GM23338 (cell line): Measurements from ENCODE around the gene HOXB3.

Experiments
- EZH2 ChIP-seq: fragments of 200-600 bp; sonication (generic); IDR thresholded peaks from one replicate; pipeline ENCODE4 v1.8.0; 2017; ENCODE audit warnings: antibody characterized with exemption, mild to moderate bottlenecking, low read depth; ENCODE audit not compliant: unreplicated experiment
- EZH2phosphoT487 ChIP-seq: fragments of 200-600 bp; sonication (generic); IDR thresholded peaks from one replicate; pipeline ENCODE4 v1.8.1; 2018; ENCODE audit warnings: antibody characterized with exemption; ENCODE audit not compliant: unreplicated experiment
- POLR2AphosphoS5 ChIP-seq: IDR thresholded peaks from 2 replicates; pipeline ENCODE4 v1.6.1; 2016; ENCODE audit warnings: antibody characterized with exemption, low read depth
- TF ChIP-seq, protein P1 (sequence below): IDR thresholded peaks from one replicate; pipeline ENCODE4 v1.6.1; 2018; ENCODE audit warnings: antibody characterized with exemption; ENCODE audit not compliant: unreplicated experiment
- TF ChIP-seq, protein P2 (sequence below), 2 experiments: fragments of 200-600 bp in 1 of 2; sonication (generic) in 1 of 2; conservative IDR thresholded peaks; 2 replicates each; pipeline versions ENCODE4 v1.5.1 to v1.6.1; 2016 to 2017; ENCODE audit warnings: antibody characterized with exemption in 2 of 2, low read depth in 2 of 2, mild to moderate bottlenecking in 2 of 2, moderate library complexity in 1 of 2

DNA sequence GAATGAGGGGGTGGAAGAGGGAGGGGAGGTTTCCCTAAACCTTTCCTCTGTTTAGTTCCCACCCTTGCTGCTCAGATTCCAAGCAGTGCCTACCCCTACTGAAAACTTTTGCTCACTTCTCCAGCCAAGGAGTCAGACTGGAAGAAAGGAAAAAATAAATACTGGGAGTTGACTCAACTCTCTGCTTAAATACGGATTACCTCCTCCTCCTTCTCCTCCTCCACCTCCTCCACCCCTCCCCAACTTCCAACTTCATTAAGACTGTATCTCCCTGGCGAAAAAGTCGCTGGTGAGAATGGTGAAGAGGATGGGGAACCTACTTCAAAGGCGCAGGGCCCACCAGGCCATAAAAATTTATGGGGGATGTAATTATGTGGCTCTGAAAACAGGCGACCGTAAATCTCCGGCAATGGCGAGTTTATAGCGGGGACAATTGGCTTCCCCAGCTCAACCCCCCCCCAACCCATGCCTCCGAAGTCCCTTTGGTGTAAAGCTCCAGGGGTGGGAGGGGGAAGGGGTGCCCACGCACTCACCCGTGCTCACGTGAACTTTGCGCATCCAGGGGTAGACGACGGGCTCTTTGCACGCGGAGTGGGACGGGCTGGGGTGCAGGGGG is 12.6 kb downstream of the HOXB3 start:
- TF ChIP-seq, protein P1, sequence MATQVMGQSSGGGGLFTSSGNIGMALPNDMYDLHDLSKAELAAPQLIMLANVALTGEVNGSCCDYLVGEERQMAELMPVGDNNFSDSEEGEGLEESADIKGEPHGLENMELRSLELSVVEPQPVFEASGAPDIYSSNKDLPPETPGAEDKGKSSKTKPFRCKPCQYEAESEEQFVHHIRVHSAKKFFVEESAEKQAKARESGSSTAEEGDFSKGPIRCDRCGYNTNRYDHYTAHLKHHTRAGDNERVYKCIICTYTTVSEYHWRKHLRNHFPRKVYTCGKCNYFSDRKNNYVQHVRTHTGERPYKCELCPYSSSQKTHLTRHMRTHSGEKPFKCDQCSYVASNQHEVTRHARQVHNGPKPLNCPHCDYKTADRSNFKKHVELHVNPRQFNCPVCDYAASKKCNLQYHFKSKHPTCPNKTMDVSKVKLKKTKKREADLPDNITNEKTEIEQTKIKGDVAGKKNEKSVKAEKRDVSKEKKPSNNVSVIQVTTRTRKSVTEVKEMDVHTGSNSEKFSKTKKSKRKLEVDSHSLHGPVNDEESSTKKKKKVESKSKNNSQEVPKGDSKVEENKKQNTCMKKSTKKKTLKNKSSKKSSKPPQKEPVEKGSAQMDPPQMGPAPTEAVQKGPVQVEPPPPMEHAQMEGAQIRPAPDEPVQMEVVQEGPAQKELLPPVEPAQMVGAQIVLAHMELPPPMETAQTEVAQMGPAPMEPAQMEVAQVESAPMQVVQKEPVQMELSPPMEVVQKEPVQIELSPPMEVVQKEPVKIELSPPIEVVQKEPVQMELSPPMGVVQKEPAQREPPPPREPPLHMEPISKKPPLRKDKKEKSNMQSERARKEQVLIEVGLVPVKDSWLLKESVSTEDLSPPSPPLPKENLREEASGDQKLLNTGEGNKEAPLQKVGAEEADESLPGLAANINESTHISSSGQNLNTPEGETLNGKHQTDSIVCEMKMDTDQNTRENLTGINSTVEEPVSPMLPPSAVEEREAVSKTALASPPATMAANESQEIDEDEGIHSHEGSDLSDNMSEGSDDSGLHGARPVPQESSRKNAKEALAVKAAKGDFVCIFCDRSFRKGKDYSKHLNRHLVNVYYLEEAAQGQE = no peak
- TF ChIP-seq, protein P2, sequence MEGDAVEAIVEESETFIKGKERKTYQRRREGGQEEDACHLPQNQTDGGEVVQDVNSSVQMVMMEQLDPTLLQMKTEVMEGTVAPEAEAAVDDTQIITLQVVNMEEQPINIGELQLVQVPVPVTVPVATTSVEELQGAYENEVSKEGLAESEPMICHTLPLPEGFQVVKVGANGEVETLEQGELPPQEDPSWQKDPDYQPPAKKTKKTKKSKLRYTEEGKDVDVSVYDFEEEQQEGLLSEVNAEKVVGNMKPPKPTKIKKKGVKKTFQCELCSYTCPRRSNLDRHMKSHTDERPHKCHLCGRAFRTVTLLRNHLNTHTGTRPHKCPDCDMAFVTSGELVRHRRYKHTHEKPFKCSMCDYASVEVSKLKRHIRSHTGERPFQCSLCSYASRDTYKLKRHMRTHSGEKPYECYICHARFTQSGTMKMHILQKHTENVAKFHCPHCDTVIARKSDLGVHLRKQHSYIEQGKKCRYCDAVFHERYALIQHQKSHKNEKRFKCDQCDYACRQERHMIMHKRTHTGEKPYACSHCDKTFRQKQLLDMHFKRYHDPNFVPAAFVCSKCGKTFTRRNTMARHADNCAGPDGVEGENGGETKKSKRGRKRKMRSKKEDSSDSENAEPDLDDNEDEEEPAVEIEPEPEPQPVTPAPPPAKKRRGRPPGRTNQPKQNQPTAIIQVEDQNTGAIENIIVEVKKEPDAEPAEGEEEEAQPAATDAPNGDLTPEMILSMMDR (conservative IDR thresholded peaks at IDR 0.05; ENCODE audit: low read depth in 2 of 2) = no peak
- TF ChIP-seq POLR2AphosphoS5 (no peak), EZH2phosphoT487 (no peak), EZH2 (peak; percentile 97)
